NCI-H2227 treated with DMSO at 0.1 percent for 48 hours (cell line): Measurements from ENCODE around the gene LCN2.

Experiments used
- DNase-seq: peaks from one replicate; lab custom pipeline; 2025; lab: John Stamatoyannopoulos, UW

The LCN2 gene

GRCh38 chr9:128201441-128202369 lies 52.5 kb downstream of the LCN2 start:
- no peak for DNase-seq

GRCh38 chr9:128202648-128203023 lies 53.4 kb downstream of the LCN2 start:
- no peak for DNase-seq
